ENCODE measurements around the gene NR1I2. TPM values are rescaled to one million over a fixed set of nuclear protein-coding genes. Genes with fewer than 3 reads are reported as not detected.

Gene NR1I2
- total RNA-seq, 2 experiments from 2014 or later, result 0.70 to 1.0 TPM

- Mint-ChIP-seq H3K4me3 (no peak overlapping the region), H3K27ac (no peak overlapping the region), H3K36me3 (ENCODE audit: low read depth) (no peaks in the 10 kb centered on the region), H3K9me3 (no peaks in the 10 kb centered on the region), H3K27me3 (peaks cover 4% of the 10 kb centered on the region), H3K4me1 (ENCODE audit: low read depth) (no peaks in the 10 kb centered on the region)
- ATAC-seq, result no peak
- DNase-seq, result no peak
- intact Hi-C loops (cut with micrococcal nuclease), result no loop called here
- TF ChIP-seq, protein P1, sequence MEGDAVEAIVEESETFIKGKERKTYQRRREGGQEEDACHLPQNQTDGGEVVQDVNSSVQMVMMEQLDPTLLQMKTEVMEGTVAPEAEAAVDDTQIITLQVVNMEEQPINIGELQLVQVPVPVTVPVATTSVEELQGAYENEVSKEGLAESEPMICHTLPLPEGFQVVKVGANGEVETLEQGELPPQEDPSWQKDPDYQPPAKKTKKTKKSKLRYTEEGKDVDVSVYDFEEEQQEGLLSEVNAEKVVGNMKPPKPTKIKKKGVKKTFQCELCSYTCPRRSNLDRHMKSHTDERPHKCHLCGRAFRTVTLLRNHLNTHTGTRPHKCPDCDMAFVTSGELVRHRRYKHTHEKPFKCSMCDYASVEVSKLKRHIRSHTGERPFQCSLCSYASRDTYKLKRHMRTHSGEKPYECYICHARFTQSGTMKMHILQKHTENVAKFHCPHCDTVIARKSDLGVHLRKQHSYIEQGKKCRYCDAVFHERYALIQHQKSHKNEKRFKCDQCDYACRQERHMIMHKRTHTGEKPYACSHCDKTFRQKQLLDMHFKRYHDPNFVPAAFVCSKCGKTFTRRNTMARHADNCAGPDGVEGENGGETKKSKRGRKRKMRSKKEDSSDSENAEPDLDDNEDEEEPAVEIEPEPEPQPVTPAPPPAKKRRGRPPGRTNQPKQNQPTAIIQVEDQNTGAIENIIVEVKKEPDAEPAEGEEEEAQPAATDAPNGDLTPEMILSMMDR (IDR thresholded peaks at IDR 0.05), result no peak
- CTCF ChIA-PET, result no interaction called here
- POLR2A ChIA-PET, result no interaction called here
Measured at GRCh38 chr3:119794971-119795612, 13.2 kb downstream of the NR1I2 start.

GRCh38 chr3:119795849-119796248 lies 13.9 kb downstream of the NR1I2 start:
- Mint-ChIP-seq H3K27me3 (peaks cover 4% of the 10 kb centered on the region), H3K9me3 (no peaks in the 10 kb centered on the region)
- POLR2A ChIA-PET, result no interaction called here

DNA sequence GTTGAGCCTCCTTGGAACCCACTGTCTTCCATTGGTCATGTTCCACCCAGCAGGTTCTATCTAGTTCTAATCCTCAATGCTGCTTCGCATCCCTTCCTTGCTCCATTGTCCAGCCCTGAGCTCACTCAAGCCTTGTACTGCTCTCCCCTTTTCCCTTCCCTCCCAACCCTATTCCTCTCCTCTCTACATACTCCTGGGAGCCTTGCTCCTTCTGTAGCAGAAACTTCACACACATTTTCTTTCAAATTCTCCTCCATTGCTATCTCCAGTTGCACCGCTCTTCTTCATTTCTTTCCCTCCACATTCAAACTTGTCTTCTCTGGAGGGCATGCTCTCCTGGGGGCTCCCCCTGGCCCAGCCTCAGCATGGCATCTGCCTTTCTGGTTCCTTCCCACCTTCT lies 14.5 kb downstream of the NR1I2 start:
- CTCF ChIA-PET, result no interaction called here
- intact Hi-C loops (cut with micrococcal nuclease), result no loop called here
- Mint-ChIP-seq H3K27ac (no peak overlapping the region), H3K4me3 (no peak overlapping the region), H3K27me3 (peaks cover 6% of the 10 kb centered on the region), H3K36me3 (ENCODE audit: low read depth) (no peaks in the 10 kb centered on the region), H3K9me3 (no peaks in the 10 kb centered on the region), H3K4me1 (ENCODE audit: low read depth) (no peaks in the 10 kb centered on the region)
- ATAC-seq, result no peak
- no peak for DNase-seq
- POLR2A ChIA-PET, result no interaction called here
- TF ChIP-seq, protein P1 (IDR thresholded peaks at IDR 0.05), result no peak

More at GRCh38 chr3:119795849-119796248, 13.9 kb downstream of the NR1I2 start:
- H3K4me1 Mint-ChIP-seq (ENCODE audit: low read depth), result no peaks in the 10 kb centered on the region
- H3K4me3 Mint-ChIP-seq, result no peak overlapping the region
- ATAC-seq, result no peak
- H3K36me3 Mint-ChIP-seq (ENCODE audit: low read depth), result no peaks in the 10 kb centered on the region
- CTCF ChIA-PET, result no interaction called here
- H3K27ac Mint-ChIP-seq, result no peak overlapping the region
- intact Hi-C loops (cut with micrococcal nuclease), result no loop called here
- TF ChIP-seq, protein P1 (IDR thresholded peaks at IDR 0.05), result no peak
- no peak for DNase-seq

GRCh38 chr3:119796785-119797184 lies 14.9 kb downstream of the NR1I2 start:
- intact Hi-C loops (cut with micrococcal nuclease), result no loop called here
- H3K4me1 Mint-ChIP-seq (ENCODE audit: low read depth), result no peaks in the 10 kb centered on the region
- H3K4me3 Mint-ChIP-seq, result no peak overlapping the region
- DNase-seq, result no peak
- H3K36me3 Mint-ChIP-seq (ENCODE audit: low read depth), result no peaks in the 10 kb centered on the region
- H3K27me3 Mint-ChIP-seq, result peaks cover 8% of the 10 kb centered on the region
- TF ChIP-seq, protein P1 (IDR thresholded peaks at IDR 0.05), result no peak
- no peak overlapping the region for H3K27ac Mint-ChIP-seq
- POLR2A ChIA-PET, result no interaction called here
- no peak for ATAC-seq
- CTCF ChIA-PET, result no interaction called here
- no peaks in the 10 kb centered on the region for H3K9me3 Mint-ChIP-seq

DNA sequence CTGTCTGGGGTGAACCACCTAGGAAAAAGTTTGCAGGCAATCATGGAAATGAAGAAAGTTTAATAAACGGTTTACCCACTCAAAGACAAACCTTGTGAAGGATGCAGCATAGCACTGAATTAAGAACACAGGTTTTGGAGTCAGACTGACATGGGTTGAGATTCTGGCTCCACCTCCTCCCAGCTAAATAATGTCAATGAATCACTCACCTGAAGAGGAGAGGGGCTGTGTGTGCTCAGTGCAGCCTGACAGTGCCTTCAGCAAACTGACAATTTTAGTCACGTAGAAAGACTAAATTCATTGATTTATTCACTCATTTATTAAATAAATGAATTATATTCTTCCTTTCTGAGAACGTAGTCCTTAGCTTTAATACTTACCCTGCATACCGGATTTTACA lies 18.9 kb downstream of the NR1I2 start:
- TF ChIP-seq, protein P1 (IDR thresholded peaks at IDR 0.05), result no peak
- Mint-ChIP-seq H3K4me1 (ENCODE audit: low read depth) (no peaks in the 10 kb centered on the region), H3K4me3 (no peak overlapping the region), H3K9me3 (no peaks in the 10 kb centered on the region), H3K27ac (no peak overlapping the region), H3K27me3 (peaks cover 8% of the 10 kb centered on the region), H3K36me3 (ENCODE audit: low read depth) (no peaks in the 10 kb centered on the region)
- ATAC-seq (no peak), DNase-seq (no peak)
- intact Hi-C loops (cut with micrococcal nuclease), result no loop called here
- ChIA-PET CTCF (no interaction called here), POLR2A (no interaction called here)
